ENCODE data around the gene GPBP1L1.

Gene GPBP1L1

GRCh38 chr1:45640293-45640692, 46.0 kb downstream of the GPBP1L1 start:
- H3K4me3 ChIP-seq (replicated peaks; ENCODE audit: low read depth, low read length), result no peak overlapping the region
- no peak for TF ChIP-seq CTCF (IDR thresholded peaks at IDR 0.05; ENCODE audit: low read depth, low read length, missing control alignments)
- DNase-seq (ENCODE audit: extremely low read depth, low read depth), result no peak

GRCh38 chr1:45635211-45635610, 51.1 kb downstream of the GPBP1L1 start:
- H3K4me3 ChIP-seq (replicated peaks; ENCODE audit: low read depth, low read length), result no peak overlapping the region
- no peak for TF ChIP-seq CTCF (IDR thresholded peaks at IDR 0.05; ENCODE audit: low read depth, low read length, missing control alignments)
- DNase-seq (ENCODE audit: extremely low read depth, low read depth), result no peak

GRCh38 chr1:45630429-45630828, 55.9 kb downstream of the GPBP1L1 start:
- no peak overlapping the region for H3K4me3 ChIP-seq (replicated peaks; ENCODE audit: low read depth, low read length)
- TF ChIP-seq CTCF (IDR thresholded peaks at IDR 0.05; ENCODE audit: low read depth, low read length, missing control alignments), result no peak
- DNase-seq (ENCODE audit: extremely low read depth, low read depth), result no peak

GRCh38 chr1:45629035-45629434, 57.3 kb downstream of the GPBP1L1 start:
- no peak for DNase-seq (ENCODE audit: extremely low read depth, low read depth)
- no peak for TF ChIP-seq CTCF (IDR thresholded peaks at IDR 0.05; ENCODE audit: low read depth, low read length, missing control alignments)
- no peak overlapping the region for H3K4me3 ChIP-seq (replicated peaks; ENCODE audit: low read depth, low read length)

- no peak for DNase-seq (ENCODE audit: extremely low read depth, low read depth)
- H3K4me3 ChIP-seq (replicated peaks; ENCODE audit: low read depth, low read length), result no peak within 1 kb of the TSS
- no peak for TF ChIP-seq CTCF (IDR thresholded peaks at IDR 0.05; ENCODE audit: low read depth, low read length, missing control alignments)
These were observed 62.4 kb downstream of the GPBP1L1 start, which contains the start of gene CCDC17 for GRCh38 chr1:45623972-45624371. Gene CCDC17, minus strand, starts transcription at chr1:45624054. Its CDS starts 145 bp downstream, at chr1:45623909.

GRCh38 chr1:45622524-45623394, 63.6 kb downstream of the GPBP1L1 start:
- DNase-seq (ENCODE audit: extremely low read depth, low read depth), result no peak
- no peak for TF ChIP-seq CTCF (IDR thresholded peaks at IDR 0.05; ENCODE audit: low read depth, low read length, missing control alignments)
- H3K4me3 ChIP-seq (replicated peaks; ENCODE audit: low read depth, low read length), result no peak overlapping the region

All from HFF-Myc (cell line).